SW 1271 (cell line): Measurements from ENCODE around the gene MOB3B.

Experiments
- DNase-seq, 2 experiments: peaks; one replicate each; lab custom pipeline; 2025; lab: John Stamatoyannopoulos, UW

MOB3B gene

GRCh38 chr9:27336829-27337228, 192.8 kb downstream of the MOB3B start:
- no peak for DNase-seq

GRCh38 chr9:27336126-27336525, 193.5 kb downstream of the MOB3B start:
- DNase-seq: no peak

GRCh38 chr9:27335075-27335474, 194.5 kb downstream of the MOB3B start:
- no peak for DNase-seq

DNA sequence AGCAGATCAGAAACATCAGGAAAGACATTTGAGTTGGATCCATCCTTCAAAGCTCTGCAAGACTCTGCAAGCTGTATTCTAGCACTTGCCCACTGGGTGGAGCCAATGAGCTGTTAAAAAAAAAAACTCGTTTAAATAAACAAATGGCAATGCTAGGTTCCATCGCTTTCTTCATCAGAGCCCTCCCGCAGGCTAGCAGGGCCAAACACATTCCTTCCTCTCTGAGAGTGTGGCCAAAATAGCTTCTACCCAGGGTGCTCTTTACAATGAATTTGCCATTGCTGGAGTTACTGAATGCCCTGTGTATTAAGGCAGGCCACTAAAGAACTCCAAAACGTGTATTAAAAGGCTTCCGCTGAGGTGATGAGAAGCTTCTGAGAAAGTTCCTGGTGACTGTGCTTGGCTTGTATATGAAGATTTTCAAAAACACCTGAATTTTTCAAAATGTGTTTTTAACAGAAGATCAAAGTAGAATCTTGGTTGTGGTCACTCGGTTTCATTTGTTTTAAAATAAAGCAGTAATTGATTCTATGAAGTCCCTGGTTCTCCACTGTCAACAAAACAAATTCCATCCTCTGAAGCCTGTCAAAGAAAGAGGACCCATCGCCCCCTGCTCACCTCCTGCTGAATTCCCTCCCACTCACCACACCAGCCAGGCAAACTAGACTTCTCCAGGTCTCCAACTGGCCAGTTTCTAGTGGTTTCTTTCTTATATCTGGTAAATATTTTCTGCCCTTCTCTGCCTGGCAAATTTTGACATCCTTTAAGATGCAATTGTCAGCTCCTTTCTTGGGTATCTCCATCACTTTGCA, 196.2 kb downstream of the MOB3B start:
- peak in 1 of 2 experiments; percentile 34 for DNase-seq

DNA sequence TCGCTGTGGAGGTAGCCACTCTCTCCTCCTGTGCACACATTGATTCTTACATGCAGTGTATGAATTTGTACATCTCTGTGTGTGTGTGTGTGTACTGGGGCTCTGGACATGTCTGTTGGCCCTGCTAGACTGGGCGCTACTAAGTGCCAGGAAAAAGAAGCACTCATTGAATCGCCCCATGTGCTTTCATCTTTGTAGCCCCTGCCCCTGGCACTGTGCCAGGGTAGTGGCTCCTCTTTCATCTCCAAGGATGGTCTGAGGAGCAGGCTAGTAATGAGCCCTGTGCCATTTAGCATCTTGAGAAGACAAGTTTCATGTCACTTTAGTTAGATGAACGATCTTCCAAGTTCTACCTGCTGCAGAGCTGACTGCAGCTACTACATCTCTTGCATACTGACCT, 198.2 kb downstream of the MOB3B start:
- DNase-seq: no peak

DNA sequence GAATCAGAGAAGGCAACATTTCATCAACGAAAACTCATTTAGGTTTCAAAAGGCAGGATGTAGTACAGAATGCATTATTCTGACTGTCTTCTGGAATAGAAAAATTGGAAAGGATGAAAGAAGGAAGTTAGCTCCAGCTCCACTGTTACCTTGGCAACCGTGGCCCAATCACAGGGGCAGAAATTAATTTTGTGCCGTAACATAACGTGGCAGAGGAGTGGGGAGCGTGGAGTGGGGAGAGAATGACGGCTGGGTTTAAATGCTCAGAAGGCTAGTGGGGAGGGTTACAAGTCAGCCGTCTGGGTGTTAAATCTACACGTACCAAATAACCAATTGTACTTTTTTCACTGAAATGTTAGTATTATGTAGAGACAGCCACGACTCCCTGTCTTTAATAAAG, 200.3 kb downstream of the MOB3B start:
- DNase-seq: no peak

- no peak for DNase-seq
These were observed 201.1 kb downstream of the MOB3B start for GRCh38 chr9:27328483-27328882.

DNA sequence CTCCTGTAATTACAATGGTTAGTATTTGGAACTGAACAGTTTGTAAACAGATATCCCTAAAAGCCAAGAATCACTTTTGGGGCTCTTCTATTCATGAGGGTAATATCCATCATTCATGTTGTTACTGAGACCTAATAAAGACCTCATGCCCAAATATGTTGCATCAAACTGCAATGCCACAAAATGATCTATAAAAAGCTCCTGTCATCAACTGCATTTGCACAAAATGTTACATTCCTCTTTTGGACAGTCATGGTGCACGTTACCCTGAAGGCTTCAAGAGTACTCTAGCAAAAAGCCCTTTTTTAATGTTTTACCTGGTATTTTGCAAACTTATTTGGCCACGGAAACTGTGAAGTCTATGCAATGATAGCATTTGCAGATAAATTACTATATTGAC, 218.4 kb downstream of the MOB3B start:
- DNase-seq: no peak

GRCh38 chr9:27310582-27310981, 219.0 kb downstream of the MOB3B start:
- DNase-seq: no peak

DNA sequence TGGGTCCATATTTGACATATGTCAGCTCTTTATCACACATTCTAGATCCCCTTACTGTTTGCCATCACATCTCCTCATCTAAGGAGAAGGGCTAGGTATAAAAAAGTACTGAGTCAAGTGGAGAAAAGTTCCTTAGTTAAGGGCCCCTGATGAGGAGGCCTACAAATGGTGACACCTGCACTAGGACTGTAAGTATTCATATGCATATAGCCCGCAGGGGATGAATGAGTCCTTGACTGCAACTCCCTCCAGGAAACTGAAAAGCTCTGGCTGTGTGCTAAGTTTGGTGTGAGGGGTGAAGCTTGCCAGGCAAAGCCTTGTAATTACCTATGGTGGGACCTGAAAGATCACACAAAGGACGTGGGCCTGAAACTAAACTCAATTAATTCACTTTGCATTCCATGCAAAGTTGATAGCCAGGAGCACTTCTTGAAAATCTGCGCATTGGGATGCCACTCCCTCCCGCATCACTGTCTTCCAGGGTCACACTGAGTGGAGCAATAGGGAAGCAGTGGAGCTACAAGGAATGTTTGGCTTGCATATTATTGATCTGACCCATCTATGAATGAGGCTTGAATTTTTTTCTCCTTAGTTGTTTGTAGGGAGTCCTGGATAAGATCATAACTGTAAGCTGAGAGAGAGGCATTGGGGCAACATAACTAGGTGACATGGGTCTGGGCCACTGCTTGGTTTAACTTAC, 220.8 kb downstream of the MOB3B start:
- no peak for DNase-seq

DNA sequence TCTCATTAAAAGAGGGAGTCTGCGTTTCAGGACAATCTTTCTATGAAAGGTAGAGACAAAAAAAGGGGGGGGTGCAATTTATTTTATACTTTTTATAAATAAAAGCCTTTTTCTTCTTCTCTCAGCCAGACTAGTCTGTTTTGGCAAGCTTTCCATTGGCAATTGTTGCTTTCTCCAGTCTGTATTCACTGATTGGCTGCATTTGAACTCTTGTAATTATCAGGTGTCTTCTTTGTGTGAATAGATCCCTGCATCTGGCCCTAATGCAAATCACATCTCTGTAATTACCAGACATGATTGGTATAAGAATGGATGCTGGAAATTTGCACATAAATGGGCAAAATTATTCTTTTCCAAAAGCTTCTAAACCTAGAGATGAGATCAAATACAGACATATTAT, 225.1 kb downstream of the MOB3B start:
- DNase-seq: no peak

GRCh38 chr9:27303219-27303618, 226.4 kb downstream of the MOB3B start:
- no peak for DNase-seq

DNA sequence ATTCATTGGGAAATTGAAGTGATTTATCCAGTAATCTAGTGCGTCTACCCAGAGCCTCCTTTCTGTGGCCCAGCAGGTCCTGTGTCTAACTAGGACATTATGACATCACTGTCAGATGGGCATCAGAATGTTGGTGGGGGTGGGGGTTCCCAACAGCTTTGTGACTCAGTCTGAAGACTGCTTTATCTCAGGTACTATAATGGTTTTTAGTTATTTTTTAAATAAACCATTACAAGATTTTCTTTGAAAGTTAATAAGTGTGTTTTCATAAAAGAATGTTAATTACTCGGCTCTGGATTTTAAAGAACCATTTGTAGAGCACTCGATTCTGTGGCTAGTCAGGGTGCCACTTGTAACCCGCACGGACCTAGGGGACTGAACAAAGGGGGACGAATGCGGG, 232.6 kb downstream of the MOB3B start, which contains the start of gene EQTN:
EQTN (minus strand) TSS at position 101 of the 400 bp plus-strand sequence; CDS start at position 6, 95 bp downstream.
- no peak for DNase-seq

DNA sequence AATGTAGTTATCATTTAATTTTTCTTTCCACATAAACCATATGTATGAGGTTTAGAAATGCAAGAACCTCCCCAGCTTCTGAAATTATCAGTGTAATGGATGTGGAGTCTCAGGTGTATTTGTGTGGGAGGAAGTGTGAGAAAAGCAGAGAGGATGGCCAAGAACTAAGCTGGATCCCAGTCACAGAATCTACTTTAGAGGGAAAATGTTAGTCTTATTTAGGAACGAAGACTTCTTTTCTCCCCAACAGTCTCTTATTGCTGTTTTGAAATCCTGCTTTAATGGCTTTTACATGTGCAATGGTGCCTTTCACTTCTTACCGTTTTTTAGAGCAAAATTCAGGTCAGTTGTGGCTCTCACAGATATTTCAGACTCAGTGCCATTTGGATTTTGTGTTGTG, 235.6 kb downstream of the MOB3B start:
- no peak for DNase-seq

DNA sequence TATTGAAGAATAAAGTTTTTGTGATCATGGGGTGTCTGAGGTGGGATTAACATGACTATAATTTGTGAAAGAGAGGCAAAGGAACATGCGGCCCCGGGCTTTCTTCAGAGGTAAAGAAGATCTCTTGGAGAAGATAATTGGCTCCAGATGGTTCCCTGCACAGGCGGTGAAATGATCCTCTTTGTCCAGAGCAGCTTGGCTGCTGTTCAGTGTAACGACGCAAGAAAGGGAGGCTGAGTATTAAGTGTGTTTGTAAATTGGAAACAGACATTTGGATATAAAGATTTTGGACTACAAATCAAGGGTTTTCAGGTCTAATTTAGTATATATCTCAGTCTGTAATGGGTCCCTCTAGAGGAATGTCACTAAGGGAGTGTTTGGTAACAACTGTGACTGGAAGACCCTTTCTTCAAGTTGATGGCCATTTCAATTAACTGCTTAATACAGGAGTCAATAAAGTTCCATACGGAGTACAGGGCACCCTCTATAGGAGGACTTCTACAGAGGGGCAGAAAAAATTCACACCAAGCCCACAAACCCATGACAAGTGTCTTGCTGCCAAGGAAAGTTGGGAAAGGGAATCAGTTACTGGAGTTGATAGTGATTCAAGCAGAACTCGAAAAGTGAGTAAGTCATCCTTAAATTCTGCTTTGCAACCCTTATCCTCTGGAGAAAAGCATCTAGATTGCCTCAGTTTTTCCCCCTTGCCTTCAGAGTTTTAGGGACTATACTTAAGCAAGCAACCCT, 236.8 kb downstream of the MOB3B start:
- DNase-seq: no peak

DNA sequence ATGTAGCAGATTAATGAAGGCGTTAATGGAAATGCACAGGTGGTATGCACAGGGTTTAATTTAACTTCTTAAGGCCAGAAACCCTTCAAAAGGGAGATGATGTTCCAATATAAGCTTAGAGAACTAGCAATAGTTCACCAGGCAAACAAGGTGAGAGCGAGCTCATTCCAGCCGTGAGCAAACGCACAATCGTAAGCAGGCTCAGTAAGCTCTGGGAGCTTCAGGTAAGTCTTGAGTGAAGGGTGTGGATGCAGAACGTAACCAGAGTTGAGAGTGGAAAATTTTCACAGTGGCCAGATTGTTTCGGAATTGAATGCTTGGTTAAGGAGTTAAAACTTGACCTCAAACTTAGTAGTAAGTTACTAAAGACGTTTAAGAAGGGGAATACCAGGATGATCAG, 238.3 kb downstream of the MOB3B start:
- no peak for DNase-seq

GRCh38 chr9:27282269-27282668, 247.3 kb downstream of the MOB3B start:
- DNase-seq: no peak

- no peak for DNase-seq
These were observed 248.8 kb downstream of the MOB3B start for GRCh38 chr9:27280860-27281259.

- no peak for DNase-seq
These were observed 249.4 kb downstream of the MOB3B start for GRCh38 chr9:27280249-27280648.

- no peak for DNase-seq
These were observed 250.0 kb downstream of the MOB3B start for GRCh38 chr9:27279611-27280010.

DNA sequence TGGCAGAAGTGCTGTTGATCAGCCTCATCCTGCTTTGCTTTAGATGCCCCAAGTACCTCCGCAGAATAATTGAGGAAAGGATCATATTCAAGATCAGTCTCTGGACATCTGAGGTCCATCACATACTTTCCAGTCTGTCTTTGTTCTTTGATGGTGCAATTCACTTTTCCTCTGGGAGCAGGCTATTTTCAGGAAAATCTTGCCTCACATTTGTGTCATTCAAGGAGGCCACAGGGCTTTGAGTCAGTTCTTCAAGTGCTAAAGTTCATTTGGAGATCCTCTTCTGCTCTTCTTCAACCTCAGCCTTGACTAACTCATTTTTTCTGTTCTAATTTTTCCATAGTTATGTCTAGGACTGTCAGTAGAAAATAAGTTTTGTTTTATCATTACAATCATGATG, 251.2 kb downstream of the MOB3B start:
- no peak for DNase-seq

DNA sequence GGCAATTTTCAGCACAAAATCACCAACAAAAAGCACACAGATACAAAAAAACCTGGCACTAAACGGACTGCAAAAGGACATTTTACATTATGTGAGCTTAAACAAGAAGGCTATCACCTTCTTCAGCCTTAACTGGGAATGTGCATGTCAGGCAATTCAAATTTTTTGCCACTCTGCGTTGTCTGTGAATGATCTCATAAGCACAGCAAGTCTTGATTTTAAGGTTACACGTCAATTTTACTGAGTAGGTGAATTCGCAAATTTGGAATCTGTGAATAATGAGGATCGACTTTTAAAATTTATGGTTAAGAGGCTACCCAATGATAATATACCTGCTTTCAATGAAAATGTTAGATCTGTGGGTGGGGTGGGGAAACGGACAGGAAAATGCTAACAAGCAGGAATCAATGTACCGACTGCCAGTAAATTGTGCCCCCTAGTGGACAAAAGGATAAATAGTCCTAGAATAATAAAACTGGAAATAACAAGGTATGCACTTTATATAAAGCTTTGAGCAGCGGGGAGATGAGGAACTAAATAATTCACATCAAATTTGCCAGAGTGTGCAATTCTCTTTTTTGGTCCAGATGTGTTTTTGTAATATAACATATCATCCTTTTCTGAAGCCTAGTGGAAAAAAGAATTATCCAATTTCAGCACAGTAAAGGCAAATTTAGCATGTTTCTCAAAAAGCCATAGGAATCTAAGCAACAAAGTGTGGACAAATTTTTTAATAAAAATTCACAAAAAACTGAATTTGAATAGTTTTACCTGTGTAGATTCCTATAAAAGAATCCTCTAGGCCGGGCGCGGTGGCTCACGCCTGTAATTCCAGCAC, 253.2 kb downstream of the MOB3B start:
- DNase-seq: peak in 1 of 2 experiments; percentile 62
